Activated CD8-positive, alpha-beta memory T cell treated with anti-CD3 and anti-CD28 coated beads, Interleukin-2, amount 50 U/mL, for 1 hour (primary cell): Measurements from ENCODE around the gene THRB.
"Not testable (repeated sequence)": the region's sequence is repeated elsewhere in the genome, so short reads cannot be mapped to it uniquely, and the experiment has no call there.

Source experiments
- DNase-seq: peaks from one replicate; pipeline ENCODE4 v3.0.0-alpha.2; 2020; ENCODE audit errors: extremely low read depth

THRB gene

DNA sequence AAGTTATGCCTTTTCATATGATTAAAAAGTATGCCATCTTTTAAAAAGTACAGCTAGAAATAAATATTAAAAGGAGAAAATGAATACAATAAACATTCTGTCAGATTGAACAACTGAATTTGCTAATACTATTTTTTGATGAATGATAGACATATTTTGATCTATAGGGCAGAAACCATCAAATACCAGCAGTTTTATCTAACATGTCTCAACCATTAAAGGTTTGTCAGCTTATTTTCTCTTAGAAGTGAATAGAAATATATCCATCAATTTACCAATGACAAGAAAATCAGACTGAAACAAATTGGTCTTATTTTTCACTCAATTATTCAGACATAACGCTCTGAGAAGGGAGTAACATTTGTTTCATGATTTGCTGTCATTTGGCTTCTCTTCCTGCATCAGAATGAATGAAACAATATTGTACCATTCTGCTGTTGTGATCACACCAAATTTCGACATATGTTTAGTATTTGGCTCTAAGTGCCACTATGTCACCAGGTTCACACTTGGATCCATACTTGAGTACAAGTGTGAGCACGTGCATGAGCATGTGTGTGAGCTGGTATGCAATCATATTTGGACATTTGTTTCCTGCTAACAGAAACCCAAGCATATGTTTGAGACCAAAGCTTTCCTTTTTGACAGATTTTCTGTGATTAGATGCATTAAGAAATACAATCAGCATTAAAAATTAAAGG is 86.5 kb downstream of the THRB start:
- no peak for DNase-seq

DNA sequence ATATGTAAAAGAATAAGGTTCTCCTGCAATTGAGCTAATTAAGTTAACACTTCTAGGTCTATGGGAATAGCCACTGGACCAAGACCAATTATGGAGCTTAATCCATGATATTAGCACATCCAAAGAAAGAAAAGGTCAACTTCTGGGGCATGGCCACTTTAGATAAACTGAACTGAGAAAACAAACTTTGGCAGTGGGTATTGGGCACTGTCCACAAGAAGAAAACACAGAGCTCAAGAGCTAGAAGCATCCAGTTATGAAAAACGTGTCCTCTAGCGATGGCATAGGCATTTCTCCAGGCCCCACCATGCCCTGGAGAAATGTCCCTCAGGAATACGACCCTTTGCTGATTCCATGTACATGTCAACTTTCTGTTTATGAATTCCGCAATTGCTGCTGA is 87.8 kb downstream of the THRB start:
- no peak for DNase-seq

DNA sequence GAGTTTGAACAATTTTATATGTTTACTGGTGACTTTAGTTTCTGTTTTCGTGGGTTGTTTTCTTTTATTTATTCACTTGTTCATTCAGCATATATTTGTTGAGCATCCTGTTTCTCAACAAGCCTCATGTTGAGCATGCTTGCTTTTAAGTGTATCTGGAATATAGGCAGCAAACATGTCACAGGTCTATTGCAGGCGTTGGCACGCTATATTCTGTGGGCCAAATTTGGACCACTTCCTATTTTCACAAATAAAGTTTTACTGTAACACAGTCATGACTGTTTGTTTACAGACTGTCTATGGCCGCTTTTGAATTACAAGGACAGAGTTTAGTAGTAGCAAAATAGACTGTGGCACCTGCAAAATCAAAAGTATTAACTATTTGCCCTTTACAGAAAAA is 89.6 kb downstream of the THRB start:
- DNase-seq: no peak

DNA sequence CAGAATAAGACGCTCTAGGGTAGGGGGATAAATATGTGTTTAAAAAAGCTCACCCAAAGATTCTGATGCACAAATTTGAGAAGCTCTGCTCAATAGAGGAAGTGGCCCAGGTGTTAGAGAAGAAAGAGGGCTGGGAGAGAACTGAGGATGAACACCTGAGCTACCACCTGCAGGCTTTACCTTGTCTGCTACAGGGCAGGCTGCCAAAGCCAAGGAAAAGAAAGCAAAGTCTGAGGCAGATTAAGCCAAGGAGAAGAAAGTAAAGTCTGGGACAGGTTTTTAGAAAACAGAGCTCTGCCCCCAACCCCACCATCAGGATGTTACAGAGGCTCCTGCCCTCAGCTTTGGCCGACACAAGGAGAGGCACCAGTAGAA is 92.9 kb downstream of the THRB start:
- no peak for DNase-seq

DNA sequence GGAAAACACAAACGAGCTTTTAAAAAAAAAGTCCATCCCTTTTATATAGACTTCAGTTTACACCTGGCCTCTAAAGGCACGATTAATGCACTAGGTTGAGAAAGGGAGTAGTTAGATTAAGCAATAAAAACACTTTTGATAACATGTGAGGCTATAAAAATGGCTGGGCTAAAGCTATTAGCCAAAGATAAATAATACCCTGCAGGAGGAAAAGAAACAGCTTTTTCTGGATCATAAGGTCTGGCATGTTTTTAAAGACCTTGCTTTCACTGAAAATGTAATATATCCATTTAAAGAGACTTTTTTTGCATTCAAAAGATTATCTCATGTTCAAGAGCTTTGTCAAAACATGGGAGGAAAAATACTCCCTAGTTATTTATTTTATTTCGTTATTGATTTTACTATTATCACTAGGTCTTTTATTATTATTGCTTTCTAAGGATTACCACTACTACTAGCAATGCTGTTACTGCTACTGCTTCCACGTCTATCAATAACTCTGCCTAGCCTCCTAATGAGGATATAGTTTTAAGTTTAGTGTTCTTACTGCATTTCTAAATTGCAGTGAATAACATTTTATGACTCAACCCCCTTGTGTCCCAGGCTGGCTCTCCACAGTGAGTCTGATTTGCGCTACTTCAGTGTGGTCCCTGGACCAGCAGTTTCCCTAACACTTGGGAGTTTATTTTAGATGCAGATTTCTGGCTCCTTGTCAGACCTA is 93.4 kb downstream of the THRB start:
- no peak for DNase-seq

DNA sequence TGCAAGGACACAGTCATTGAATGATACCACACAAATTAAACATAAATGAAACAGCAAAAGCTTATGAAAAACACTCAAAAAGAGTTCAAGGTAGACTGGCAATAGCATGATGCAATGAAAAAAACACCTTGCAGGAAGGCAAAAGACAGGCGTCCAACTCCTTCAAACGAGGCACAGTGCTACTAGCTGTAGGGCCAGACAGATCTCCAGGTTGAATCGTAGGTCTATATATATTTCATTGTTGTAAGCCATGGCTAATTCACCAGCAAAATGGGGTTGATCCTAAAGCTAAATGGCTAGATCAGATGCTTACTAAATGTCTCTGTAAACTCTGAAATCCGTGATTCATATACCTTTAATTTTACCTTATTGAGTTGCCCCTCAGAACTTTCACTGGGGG is 94.2 kb downstream of the THRB start:
- no peak for DNase-seq

DNA sequence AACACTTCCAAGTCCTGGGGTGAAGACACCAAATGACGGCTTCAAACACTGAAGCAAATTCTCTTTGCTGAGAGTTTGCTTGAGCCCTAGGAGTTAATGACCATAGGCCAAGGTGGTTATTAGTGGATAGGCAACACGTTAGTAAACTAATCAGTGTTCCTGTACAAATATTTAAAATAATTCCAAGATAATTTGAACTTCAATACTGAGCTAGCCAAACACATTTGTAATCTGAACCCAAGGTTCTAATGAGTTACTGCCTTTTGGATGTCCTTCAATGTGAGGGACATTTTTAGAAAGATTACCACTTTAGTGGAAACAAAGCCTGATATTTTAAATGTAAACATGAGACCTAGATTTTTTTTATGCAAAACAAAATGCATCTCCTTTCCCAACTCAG is 94.6 kb downstream of the THRB start:
- no peak for DNase-seq

DNA sequence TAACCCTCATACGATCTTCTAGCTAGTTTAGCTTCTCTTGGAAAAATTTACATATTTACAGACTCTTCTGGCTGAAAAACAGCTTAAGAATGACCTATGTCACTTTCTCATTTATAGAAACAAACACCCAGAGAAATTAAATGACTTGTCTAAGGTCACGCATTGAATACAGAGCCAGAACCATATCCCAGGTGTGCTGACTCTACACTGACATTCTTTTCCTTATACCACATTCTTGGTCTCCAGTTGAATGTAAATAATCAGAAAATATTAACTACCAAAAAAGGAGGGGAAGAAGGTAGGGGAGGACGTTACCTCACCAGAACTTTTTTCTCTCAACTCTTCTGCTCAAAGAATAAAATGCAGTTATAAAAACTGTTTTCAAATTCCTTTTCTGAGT is 95.0 kb downstream of the THRB start:
- no peak for DNase-seq

DNA sequence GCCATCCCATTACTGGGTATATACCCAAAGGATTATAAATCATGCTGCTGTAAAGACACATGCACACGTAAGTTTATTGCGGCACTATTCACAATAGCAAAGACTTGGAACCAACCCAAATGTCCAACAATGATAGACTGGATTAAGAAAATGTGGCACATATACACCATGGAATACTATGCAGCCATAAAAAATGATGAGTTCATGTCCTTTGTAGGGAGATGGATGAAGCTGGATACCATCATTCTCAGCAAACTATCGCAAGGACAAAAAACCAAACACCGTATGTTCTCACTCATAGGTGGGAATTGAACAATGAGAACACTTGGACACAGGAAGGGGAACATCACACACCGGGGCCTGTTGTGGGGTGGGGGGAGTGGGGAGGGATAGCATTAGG is 95.9 kb downstream of the THRB start:
- DNase-seq: not testable (repeated sequence)

DNA sequence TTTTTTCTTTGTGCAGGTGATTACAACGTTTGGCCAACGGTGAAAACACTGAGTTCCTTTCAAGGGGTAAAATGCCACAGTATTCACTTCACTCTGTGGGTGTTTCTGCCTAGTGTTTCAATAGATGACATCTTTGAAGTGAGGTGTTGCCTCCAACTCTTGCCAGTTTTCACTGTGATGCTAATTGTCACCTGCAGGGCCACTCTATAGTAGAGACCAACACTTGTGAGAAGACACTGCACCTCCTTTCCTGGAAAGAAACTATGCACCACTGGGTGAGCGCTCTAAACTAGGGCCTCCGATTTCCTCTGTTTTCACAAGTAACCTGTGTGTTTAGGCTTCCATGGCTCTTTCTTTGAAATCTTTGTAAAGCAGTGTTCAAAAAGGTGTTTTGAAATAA is 98.3 kb downstream of the THRB start:
- no peak for DNase-seq

DNA sequence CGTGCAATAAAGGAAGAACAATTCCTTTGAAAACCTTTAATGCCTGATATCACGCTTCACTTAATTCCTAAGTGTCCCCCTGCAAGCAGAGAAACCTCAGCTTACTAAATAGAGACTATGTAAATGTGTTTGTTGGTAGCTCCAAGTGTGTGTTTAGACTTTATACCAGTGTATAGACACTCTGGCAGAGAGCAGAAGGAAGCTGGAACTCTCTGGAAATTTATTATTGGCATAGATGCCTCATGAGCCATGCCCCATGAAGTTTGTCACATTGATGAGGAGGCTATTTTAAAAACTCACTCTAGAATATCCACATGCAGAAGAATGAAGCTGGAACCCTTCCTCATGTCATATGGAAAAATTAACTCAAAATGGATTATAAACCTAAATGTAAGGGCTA is 99.9 kb downstream of the THRB start:
- DNase-seq: no peak

DNA sequence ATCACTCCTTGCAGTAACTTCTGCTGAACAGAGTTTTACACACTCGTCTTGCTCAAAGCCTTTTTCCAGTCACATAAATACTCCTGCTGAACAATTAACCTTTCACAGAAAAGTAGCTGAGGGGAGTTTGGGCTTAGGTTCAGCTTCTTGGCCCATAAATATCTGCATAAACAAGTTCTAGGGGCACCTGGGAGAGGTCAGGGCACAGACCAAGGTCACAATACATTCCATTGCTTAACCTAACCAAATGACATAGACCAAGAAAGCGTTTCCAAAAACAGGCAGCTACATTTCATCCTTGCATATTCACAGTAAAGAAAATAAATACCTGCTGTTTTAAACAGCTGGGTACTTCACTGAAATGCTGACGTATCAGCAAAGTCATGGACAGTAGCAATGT is 101.3 kb downstream of the THRB start:
- no peak for DNase-seq

DNA sequence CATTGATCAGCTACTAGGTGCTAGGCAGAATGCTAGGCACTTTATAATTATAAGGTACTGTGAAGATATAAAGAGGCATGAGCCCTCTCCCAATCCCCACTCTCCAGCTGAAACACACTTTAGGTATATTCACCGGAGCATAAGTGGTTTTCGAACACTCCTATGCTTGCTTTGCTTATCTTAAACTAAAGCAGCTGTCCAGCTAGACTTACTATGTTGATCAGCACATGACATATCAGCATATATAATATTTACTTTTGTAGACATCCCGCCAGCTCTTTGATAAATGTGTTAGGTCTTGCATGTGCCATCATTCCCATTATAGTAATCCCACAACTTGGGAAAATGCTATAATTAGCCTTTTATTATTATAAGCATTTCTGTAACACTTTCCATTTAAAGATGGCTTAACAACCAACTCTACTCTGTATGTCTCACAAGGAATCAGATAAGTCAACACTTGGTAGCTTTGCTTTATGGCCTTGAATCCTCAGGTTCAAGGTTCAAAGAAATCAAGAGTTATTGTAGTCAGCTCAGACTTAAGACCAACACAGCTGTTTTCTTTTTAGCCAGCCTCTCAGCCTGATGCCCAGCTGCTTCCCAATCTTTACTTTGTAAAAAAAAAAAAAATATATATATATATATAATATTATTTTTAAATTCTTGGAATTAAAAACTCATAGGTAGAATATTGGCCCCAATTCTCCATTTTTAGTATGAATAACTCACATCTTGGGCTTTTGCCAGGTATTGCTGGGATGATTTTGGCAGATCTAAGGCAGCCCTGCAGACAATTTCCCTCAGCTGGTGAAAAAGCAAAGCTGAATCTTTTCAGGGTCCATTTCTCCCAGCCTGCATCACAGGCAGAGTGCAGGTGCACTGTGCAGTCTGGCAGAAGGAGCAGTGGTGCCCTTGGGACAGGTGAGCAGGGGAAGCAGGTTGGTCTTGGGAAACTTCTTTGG is 104.2 kb downstream of the THRB start:
- no peak for DNase-seq

DNA sequence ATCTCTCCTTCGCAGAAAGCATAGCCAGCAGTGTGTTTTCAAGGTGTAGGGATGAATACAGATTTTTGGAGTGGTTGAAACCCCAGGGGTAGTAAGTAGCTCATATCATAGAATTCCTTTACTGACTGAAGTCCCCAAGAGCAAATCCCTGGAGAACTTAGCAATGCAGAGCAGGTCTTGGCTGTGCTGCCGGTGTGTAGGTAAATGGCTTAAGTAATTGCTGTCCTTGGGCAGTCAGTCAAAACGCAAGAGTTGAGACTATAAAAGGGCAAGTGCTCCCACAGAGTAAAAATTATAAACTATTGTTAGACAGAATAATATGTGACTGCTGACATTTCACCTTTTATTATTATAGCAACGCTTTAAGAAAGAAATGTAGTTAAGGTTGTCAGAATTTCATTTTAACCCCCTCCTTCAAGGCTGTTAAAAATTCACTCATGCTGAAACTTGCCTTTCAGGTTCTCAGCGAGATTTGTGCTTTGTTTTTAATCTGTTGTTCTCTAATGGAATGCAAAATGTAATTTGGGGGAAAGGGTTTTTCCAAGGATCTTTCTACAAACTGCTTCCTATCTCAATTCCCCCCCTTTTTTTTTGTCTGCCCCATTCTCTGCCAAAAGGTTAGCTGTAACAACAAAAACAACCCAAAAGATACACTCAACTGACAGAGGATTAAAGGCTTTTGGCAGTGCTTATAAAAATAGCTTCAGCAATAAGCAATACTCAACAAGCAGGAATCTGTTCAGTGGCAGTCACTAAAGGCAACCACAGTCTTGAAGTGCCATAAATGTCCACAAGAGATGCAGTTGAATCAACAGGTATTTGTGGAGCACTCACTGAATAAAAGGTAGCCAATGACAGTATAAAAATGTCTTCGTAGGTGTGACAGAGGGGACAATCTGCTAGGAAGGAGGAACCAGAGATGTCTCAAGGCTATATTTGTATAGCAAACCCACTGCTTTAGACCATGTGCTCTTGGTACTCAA is 105.3 kb downstream of the THRB start:
- no peak for DNase-seq

DNA sequence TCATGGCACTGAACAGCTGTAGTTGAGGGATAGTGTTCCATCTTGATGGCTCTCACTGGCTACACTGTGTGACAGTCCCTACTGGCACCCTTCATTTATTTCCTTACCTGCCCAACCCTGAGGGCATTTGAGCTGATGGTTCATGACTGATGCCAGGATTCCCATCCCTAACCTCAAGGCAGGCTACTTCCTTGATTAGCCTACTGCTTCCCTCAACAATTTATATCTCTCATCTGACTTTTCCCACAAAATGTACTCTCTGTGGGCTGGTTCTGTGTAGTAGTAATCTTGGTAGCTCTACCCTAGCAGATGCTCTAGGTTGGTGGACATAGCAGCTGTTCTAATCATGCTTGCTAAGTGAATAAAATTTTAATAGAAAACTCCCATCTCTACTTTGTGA is 106.0 kb downstream of the THRB start:
- no peak for DNase-seq

DNA sequence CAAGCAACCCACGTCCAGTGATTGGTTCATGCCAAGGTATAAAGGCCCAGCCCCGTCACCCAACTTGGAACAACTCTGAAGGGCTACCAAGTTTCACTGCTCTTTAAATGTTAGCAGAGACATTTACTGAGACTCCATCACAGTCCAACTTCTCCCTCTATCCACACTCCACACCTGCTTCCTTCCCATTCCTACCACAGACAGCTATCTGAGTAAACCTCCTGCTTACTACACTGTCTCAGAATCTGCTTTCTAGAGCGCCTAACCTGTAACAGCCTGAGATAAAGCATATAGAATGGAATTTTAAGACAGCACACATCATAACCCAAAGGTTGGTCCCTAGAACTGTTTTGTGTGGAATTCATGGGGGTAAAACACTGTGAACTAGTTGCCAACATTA is 106.5 kb downstream of the THRB start:
- no peak for DNase-seq

DNA sequence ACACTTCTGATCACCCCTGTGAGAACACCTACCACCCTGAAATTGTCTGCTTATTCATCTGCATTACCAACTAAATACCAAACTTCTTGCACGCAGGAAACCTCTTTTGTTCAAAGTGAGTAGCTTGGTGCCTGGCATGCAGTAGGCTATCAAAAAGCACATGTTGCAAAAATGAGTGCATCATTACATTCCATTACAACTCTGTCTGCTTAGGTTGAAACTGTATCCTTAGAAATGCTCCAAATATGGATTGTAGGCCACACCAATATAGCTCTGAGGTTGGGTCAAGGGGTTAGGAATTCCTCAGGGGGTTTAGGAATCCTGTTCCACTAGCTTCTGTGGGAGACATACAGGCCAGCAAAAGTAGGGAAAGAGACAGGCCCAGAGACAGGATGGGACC is 107.2 kb downstream of the THRB start:
- no peak for DNase-seq

DNA sequence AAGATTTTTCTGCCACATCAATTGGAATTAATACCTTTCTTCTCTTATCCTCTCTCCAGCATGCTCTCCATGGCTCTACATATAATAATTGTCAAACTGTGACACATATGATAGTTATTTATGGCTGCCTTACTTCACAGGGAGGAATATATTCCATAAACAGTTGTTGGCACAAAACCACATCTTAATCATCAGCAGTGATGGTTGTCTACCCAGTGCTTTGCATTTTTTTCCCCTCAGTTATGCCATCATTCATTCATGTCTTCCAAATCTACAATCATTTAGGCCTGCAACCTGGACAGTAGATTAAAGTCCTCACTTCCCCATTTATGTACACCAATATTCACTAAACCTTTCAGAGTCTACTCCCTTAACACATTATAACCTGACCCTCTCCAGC is 107.7 kb downstream of the THRB start:
- DNase-seq: no peak

DNA sequence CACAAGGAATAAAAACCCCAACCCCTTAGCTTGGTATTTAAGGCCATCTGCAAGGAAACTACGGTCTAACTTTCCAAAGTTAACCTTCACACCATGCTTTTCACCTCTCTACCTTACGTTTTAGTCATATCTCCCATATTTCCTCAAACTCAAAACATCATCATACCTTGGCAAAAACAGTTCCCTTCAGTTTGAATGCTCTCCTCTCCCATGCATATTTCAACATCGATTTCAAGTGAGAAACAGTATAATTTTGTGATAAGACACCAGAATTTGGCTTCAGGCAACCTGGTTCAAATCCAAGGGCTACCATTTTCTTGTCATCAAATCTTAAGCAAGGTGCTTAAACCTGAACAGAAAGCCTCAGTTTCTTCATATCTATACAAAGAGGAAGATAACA is 108.2 kb downstream of the THRB start:
- no peak for DNase-seq

DNA sequence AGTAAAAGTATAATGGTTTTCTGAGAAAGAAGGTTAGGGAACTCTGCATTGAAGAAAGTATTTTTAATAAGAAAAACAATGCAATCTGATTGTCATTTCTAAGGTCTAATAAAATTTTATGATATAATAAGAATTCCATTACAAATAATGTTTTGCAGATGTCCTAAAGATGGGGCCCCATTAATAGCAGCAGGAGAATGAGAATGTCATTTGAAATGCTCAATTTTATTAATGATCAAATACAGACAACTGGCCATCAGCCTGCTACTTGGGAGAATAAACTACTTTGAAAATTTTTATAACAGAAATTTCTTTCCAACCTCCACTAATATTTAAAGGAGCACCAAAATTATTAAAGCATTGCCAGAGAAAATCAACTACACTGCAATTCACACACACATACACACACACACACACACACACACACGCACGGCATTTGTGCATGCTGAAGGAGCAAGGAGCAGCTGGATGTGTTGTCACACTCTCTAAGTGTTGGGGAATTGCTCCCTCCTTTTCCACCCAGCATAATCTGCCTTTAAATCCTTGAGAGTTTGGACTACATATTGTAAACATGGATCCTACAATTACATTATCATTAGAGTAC is 109.5 kb downstream of the THRB start:
- DNase-seq: no peak

DNA sequence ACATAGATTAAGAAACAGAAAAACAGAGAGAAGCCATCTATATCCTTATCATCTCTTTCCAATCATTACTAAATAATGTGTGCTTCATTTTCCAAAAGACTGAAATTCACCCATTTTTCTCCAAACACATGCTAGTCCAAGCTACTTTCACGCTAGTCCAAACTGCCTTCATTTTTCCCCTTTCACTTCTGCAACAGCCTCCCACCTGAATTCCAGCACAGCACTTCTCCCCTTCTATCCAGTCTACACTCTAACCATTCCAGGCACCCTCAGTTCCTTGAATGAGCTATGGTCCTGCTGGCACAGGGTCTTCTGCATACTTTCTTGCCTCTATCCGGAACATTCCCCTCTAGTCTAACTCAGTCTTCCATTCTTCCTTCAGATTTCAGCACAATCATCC is 112.0 kb downstream of the THRB start:
- DNase-seq: no peak
